HEK293T (cell line): ENCODE measurements around the gene ADAMTS17.

Source experiments
- CTCF ChIA-PET: fragments of 350-600 bp; formaldehyde crosslinking; extraction: SDS; loops from one replicate; lab custom pipeline; 2021; ENCODE audit warnings: antibody characterized with exemption, inconsistent platforms; lab: Yijun Ruan, JAX
- POLR2A ChIA-PET: fragments of 350-600 bp; formaldehyde crosslinking; extraction: SDS; loops from one replicate; lab custom pipeline; 2020; ENCODE audit warnings: antibody characterized with exemption, inconsistent platforms; lab: Yijun Ruan, JAX
- DNase-seq: peaks from one replicate; pipeline ENCODE4 v3.0.0; 2012; ENCODE audit warnings: mixed read lengths; ENCODE audit errors: extremely low spot score
- ARNT ChIP-seq: fragments of 450-650 bp; IDR thresholded peaks from 2 replicates; pipeline ENCODE4 v1.6.1; 2017; ENCODE audit warnings: mild to moderate bottlenecking
- BHLHE40 ChIP-seq: fragments of 450-650 bp; IDR thresholded peaks from 2 replicates; pipeline ENCODE4 v1.6.1; 2016; ENCODE audit warnings: mild to moderate bottlenecking, moderate library complexity, borderline replicate concordance
- CTBP1 ChIP-seq: fragments of 450-650 bp; IDR thresholded peaks from 2 replicates; pipeline ENCODE4 v1.6.1; 2016; ENCODE audit warnings: borderline replicate concordance
- ELF4 ChIP-seq: fragments of 450-650 bp; IDR thresholded peaks from 2 replicates; pipeline ENCODE4 v1.6.1; 2017; ENCODE audit warnings: antibody characterized with exemption
- FOXA1 ChIP-seq: fragments of 450-650 bp; IDR thresholded peaks from 2 replicates; pipeline ENCODE4 v1.6.1; 2016; ENCODE audit warnings: mild to moderate bottlenecking
- FOXK2 ChIP-seq: fragments of 450-650 bp; IDR thresholded peaks from 2 replicates; pipeline ENCODE4 v1.6.1; 2016; ENCODE audit warnings: mild to moderate bottlenecking
- FOXM1 ChIP-seq: fragments of 450-650 bp; IDR thresholded peaks from 2 replicates; pipeline ENCODE4 v1.6.1; 2017; ENCODE audit warnings: mild to moderate bottlenecking, borderline replicate concordance
- HDGF ChIP-seq: fragments of 450-650 bp; IDR thresholded peaks from 2 replicates; pipeline ENCODE4 v1.6.1; 2017; ENCODE audit warnings: antibody characterized with exemption, borderline replicate concordance
- L3MBTL2 ChIP-seq: fragments of 450-650 bp; conservative IDR thresholded peaks from 2 replicates; pipeline ENCODE4 v1.6.1; 2016; ENCODE audit warnings: mild to moderate bottlenecking
- LEF1 ChIP-seq: fragments of 450-650 bp; IDR thresholded peaks from 2 replicates; pipeline ENCODE4 v1.6.1; 2017; ENCODE audit warnings: mild to moderate bottlenecking, borderline replicate concordance
- NFRKB ChIP-seq: fragments of 450-650 bp; IDR thresholded peaks from 2 replicates; pipeline ENCODE4 v1.6.1; 2016; ENCODE audit warnings: mild to moderate bottlenecking, moderate library complexity
- PKNOX1 ChIP-seq: fragments of 450-650 bp; IDR thresholded peaks from 2 replicates; pipeline ENCODE4 v1.6.1; 2016
- SP1 ChIP-seq: fragments of 450-650 bp; IDR thresholded peaks from 2 replicates; pipeline ENCODE4 v1.6.1; 2017
- SUZ12 ChIP-seq: fragments of 450-650 bp; IDR thresholded peaks from 2 replicates; pipeline ENCODE4 v1.6.1; 2016; ENCODE audit warnings: mild to moderate bottlenecking
- TARDBP ChIP-seq: fragments of 450-650 bp; IDR thresholded peaks from 2 replicates; pipeline ENCODE4 v1.6.1; 2016
- ZNF384 ChIP-seq: fragments of 450-650 bp; IDR thresholded peaks from 2 replicates; pipeline ENCODE4 v1.6.1; 2016

The ADAMTS17 gene

GRCh38 chr15:100167884-100168375 is 173.8 kb downstream of the ADAMTS17 start:
- CTCF ChIA-PET, result interaction anchor here (0.7 kb wide), 1 partner anchor 170 kb away, joined by 3 read pairs; no protein-coding TSS in a partner anchor
- POLR2A ChIA-PET, result no interaction called here
- no peak for DNase-seq
- TF ChIP-seq FOXA1 (no peak), ZNF384 (no peak), ELF4 (no peak), CTBP1 (no peak), NFRKB (no peak), FOXM1 (no peak), SUZ12 (no peak), HDGF (no peak), FOXK2 (no peak), LEF1 (no peak)

- no peak for TF ChIP-seq FOXA1
- TF ChIP-seq ARNT, result no peak
- no peak for TF ChIP-seq PKNOX1
- TF ChIP-seq BHLHE40, result no peak
- no peak for TF ChIP-seq TARDBP
- CTCF ChIA-PET, result no interaction called here
These were observed 175.5 kb downstream of the ADAMTS17 start for GRCh38 chr15:100166313-100166712.

GRCh38 chr15:100163961-100164360 is 177.8 kb downstream of the ADAMTS17 start:
- ChIA-PET POLR2A (no interaction called here), CTCF (no interaction called here)
- no peak for DNase-seq
- no peak for TF ChIP-seq ELF4
- no peak for TF ChIP-seq ARNT
- no peak for TF ChIP-seq FOXK2

More at GRCh38 chr15:100166313-100166712, 175.5 kb downstream of the ADAMTS17 start:
- DNase-seq, result no peak
- POLR2A ChIA-PET, result no interaction called here

- POLR2A ChIA-PET, result no interaction called here
- no peak for TF ChIP-seq ZNF384
- no peak for TF ChIP-seq SP1
- TF ChIP-seq HDGF, result no peak
- no peak for TF ChIP-seq FOXM1
- TF ChIP-seq L3MBTL2, result no peak
- TF ChIP-seq ELF4, result no peak
- no peak for TF ChIP-seq BHLHE40
- no peak for TF ChIP-seq TARDBP
- TF ChIP-seq ARNT, result no peak
- no peak for TF ChIP-seq FOXA1
- TF ChIP-seq FOXK2, result no peak
- no peak for TF ChIP-seq SUZ12
- no peak for TF ChIP-seq CTBP1
- TF ChIP-seq PKNOX1, result no peak
- no peak for TF ChIP-seq NFRKB
- TF ChIP-seq LEF1, result no peak
- no peak for DNase-seq
- CTCF ChIA-PET, result no interaction called here
These were observed 180.8 kb downstream of the ADAMTS17 start for GRCh38 chr15:100160953-100161352.

GRCh38 chr15:100159436-100159835 is 182.3 kb downstream of the ADAMTS17 start:
- POLR2A ChIA-PET, result no interaction called here
- TF ChIP-seq FOXM1, result no peak
- no peak for TF ChIP-seq FOXK2
- DNase-seq, result no peak
- CTCF ChIA-PET, result no interaction called here

GRCh38 chr15:100158356-100158755 is 183.4 kb downstream of the ADAMTS17 start:
- ChIA-PET CTCF (interaction anchor here (1.6 kb wide), 1 partner anchor 181 kb away, joined by 4 read pairs; no protein-coding TSS in a partner anchor), POLR2A (no interaction called here)
- DNase-seq, result no peak
- TF ChIP-seq SP1 (no peak), TARDBP (no peak), BHLHE40 (no peak), ELF4 (no peak), CTBP1 (no peak), PKNOX1 (no peak)

- POLR2A ChIA-PET, result no interaction called here
- no peak for TF ChIP-seq ZNF384
- TF ChIP-seq CTBP1, result no peak
- no peak for TF ChIP-seq SP1
- no peak for TF ChIP-seq ARNT
- TF ChIP-seq ELF4, result no peak
- no peak for TF ChIP-seq TARDBP
- no peak for TF ChIP-seq L3MBTL2
- TF ChIP-seq SUZ12, result no peak
- no peak for TF ChIP-seq LEF1
- no peak for TF ChIP-seq FOXA1
- TF ChIP-seq PKNOX1, result no peak
- no peak for TF ChIP-seq FOXK2
- TF ChIP-seq BHLHE40, result no peak
- no peak for TF ChIP-seq FOXM1
- no peak for TF ChIP-seq NFRKB
- no peak for TF ChIP-seq HDGF
- CTCF ChIA-PET, result no interaction called here
- no peak for DNase-seq
These were observed 185.6 kb downstream of the ADAMTS17 start for GRCh38 chr15:100156201-100156600.
